Liver (tissue), 9 donors: ENCODE data around the gene BMPER. TPM values are rescaled to one million over a fixed set of nuclear protein-coding genes. Genes with fewer than 3 reads are reported as not detected.

Source experiments
- DNase-seq: peaks from one replicate; pipeline ENCODE4 v3.0.0-alpha.2; 2017; ENCODE audit warnings: low spot score
- H3K27ac ChIP-seq, 2 donors: one replicate each; pipeline ENCODE4 v1.7.0; 2013; ENCODE audit warnings: inconsistent platforms in 2 of 2, low read length in 2 of 2, control low read depth in 1 of 2, low read depth in 1 of 2, mild to moderate bottlenecking in 1 of 2
- H3K27me3 ChIP-seq, 4 donors: one replicate each; pipeline versions ENCODE4 v1.6.1 to v1.7.0; 2013; ENCODE audit warnings: low read length in 3 of 4, inconsistent platforms in 1 of 4, mild to moderate bottlenecking in 1 of 4, moderate library complexity in 1 of 4; ENCODE audit not compliant: control insufficient read depth in 4 of 4, insufficient read depth in 4 of 4
- H3K36me3 ChIP-seq, 4 donors: one replicate each; pipeline versions ENCODE4 v1.6.1 to v1.7.0; 2013; ENCODE audit warnings: low read length in 3 of 4, mild to moderate bottlenecking in 3 of 4, low read depth in 1 of 4, moderate library complexity in 1 of 4; ENCODE audit not compliant: control insufficient read depth in 4 of 4, insufficient read depth in 3 of 4
- H3K4me1 ChIP-seq, 4 donors: one replicate each; pipeline versions ENCODE4 v1.6.1 to v1.7.0; 2013; ENCODE audit warnings: low read length in 3 of 4, mild to moderate bottlenecking in 3 of 4, moderate library complexity in 1 of 4; ENCODE audit not compliant: control insufficient read depth in 4 of 4, insufficient read depth in 4 of 4
- H3K4me3 ChIP-seq, 3 donors: one replicate each; pipeline versions ENCODE4 v1.6.1 to v1.7.0; 2013; ENCODE audit warnings: low read length in 3 of 3, control low read depth in 1 of 3, low read depth in 1 of 3, mild to moderate bottlenecking in 1 of 3
- H3K9ac ChIP-seq, 2 donors: one replicate each; pipeline ENCODE4 v1.7.0; 2013; ENCODE audit warnings: low read length in 2 of 2, mild to moderate bottlenecking in 2 of 2, moderate library complexity in 2 of 2, control low read depth in 1 of 2, low read depth in 1 of 2
- H3K9me3 ChIP-seq, 4 donors: one replicate each; pipeline versions ENCODE4 v1.6.1 to v1.7.0; 2013; ENCODE audit warnings: low read length in 3 of 4; ENCODE audit not compliant: control insufficient read depth in 4 of 4
- ATF3 ChIP-seq: IDR thresholded peaks from 2 replicates; pipeline ENCODE4 v1.6.1; 2016; ENCODE audit warnings: antibody characterized with exemption
- CTCF ChIP-seq: fragments of 150-350 bp; IDR thresholded peaks from 2 replicates; pipeline ENCODE4 v1.5.1; 2017; ENCODE audit warnings: improper control_type of control experiment, low read depth, low read length; ENCODE audit not compliant: missing input control
- EGR1 ChIP-seq, 2 donors: IDR thresholded peaks; 2 replicates each; pipeline ENCODE4 v1.6.1; 2016 to 2018; ENCODE audit warnings: antibody characterized with exemption in 2 of 2, low read depth in 2 of 2
- FOXA1 ChIP-seq: IDR thresholded peaks from 2 replicates; pipeline ENCODE4 v1.6.1; 2016; ENCODE audit warnings: antibody characterized with exemption
- FOXA2 ChIP-seq: IDR thresholded peaks from 2 replicates; pipeline ENCODE4 v1.6.1; 2016; ENCODE audit warnings: antibody characterized with exemption
- GABPA ChIP-seq, 2 donors: IDR thresholded peaks in 1 of 2; conservative IDR thresholded peaks in 1 of 2; 2 replicates each; pipeline ENCODE4 v1.6.1; 2016; ENCODE audit warnings: antibody characterized with exemption in 2 of 2, mild to moderate bottlenecking in 1 of 2, moderate library complexity in 1 of 2
- HNF4A ChIP-seq, 2 donors: conservative IDR thresholded peaks; 2 replicates each; pipeline ENCODE4 v1.6.1; 2016; ENCODE audit warnings: antibody characterized with exemption in 2 of 2, mild to moderate bottlenecking in 2 of 2
- HNF4G ChIP-seq: IDR thresholded peaks from 2 replicates; pipeline ENCODE4 v1.6.1; 2016; ENCODE audit warnings: antibody characterized with exemption
- JUND ChIP-seq, 2 donors: IDR thresholded peaks; 2 replicates each; pipeline ENCODE4 v1.6.1; 2016; ENCODE audit warnings: antibody characterized with exemption in 2 of 2
- MAX ChIP-seq: IDR thresholded peaks from 2 replicates; pipeline ENCODE4 v1.6.1; 2016; ENCODE audit warnings: antibody characterized with exemption
- NR2F2 ChIP-seq: IDR thresholded peaks from 2 replicates; pipeline ENCODE4 v1.6.1; 2016; ENCODE audit warnings: antibody characterized with exemption
- RAD21 ChIP-seq, 2 donors: IDR thresholded peaks; 2 replicates each; pipeline ENCODE4 v1.6.1; 2016; ENCODE audit warnings: antibody characterized with exemption in 2 of 2, mild to moderate bottlenecking in 2 of 2
- REST ChIP-seq: IDR thresholded peaks from 2 replicates; pipeline ENCODE4 v1.6.1; 2016; ENCODE audit warnings: antibody characterized with exemption, mild to moderate bottlenecking
- RXRA ChIP-seq, 2 donors: IDR thresholded peaks; 2 replicates each; pipeline ENCODE4 v1.6.1; 2017 to 2018; ENCODE audit warnings: antibody characterized with exemption in 2 of 2, mild to moderate bottlenecking in 1 of 2
- SP1 ChIP-seq: IDR thresholded peaks from 2 replicates; pipeline ENCODE4 v1.6.1; 2018; ENCODE audit warnings: antibody characterized with exemption, mild to moderate bottlenecking
- TAF1 ChIP-seq: conservative IDR thresholded peaks from 2 replicates; pipeline ENCODE4 v1.6.1; 2016; ENCODE audit warnings: antibody characterized with exemption, mild to moderate bottlenecking
- YY1 ChIP-seq: IDR thresholded peaks from 2 replicates; pipeline ENCODE4 v1.6.1; 2016; ENCODE audit warnings: antibody characterized with exemption, mild to moderate bottlenecking
- ZBTB33 ChIP-seq: IDR thresholded peaks from 2 replicates; pipeline ENCODE4 v1.6.1; 2016; ENCODE audit warnings: antibody characterized with exemption
- WGBS: extraction: QIAGEN DNeasy Blood & Tissue Kit; methylation state at CpG from one replicate; pipeline ENCODE4 v1.1.7; 2013; 5-methylcytosine and 5-hydroxymethylcytosine counted together
- polyA plus RNA-seq, 2 donors: library from polyadenylated mRNA; stranded (reverse) in 1 of 2; unstranded in 1 of 2; fragments of 200-250 nt in 1 of 2; fragments of >200 nt in 1 of 2; fragmentation: Nextera tagmentation in 1 of 2; extraction: Ambion mirVana in 1 of 2; gene quantifications; one replicate each; pipeline versions ENCODE4 v1.2.1 to v1.2.3, GENCODE V29; 2013 to 2015
- total RNA-seq, 2 donors: library from RNA; depleted of rRNA; stranded (reverse); fragments of >200 nt; gene quantifications; one replicate each; pipeline ENCODE4 v1.2.3, GENCODE V29; 2014
- donor health status: healthy.
- donor health status: healthy.
- donor health status: healthy.
- donor health status: healthy.
- donor health status: healthy.

Gene BMPER
- total and polyA plus RNA-seq, 4 donors: 4.0 to 8.5 (median 6.2) TPM

- Histone ChIP-seq H3K4me3 (no peak overlapping the region), H3K4me1 (peaks cover 3 to 15% (median 15%) of the 10 kb centered on the region in 4 donors), H3K9ac (no peak overlapping the region), H3K27me3 (peaks cover 0 to 14% (median 5%) of the 10 kb centered on the region in 4 donors), H3K36me3 (no peaks in the 10 kb centered on the region), H3K27ac (no peak overlapping the region), H3K9me3 (no peaks in the 10 kb centered on the region)
- 74% methylated on average over 5 of the region's 5 CpGs for WGBS
- no peak for DNase-seq
- TF ChIP-seq JUND (IDR thresholded peaks at IDR 0.05) (no peak), HNF4A (conservative IDR thresholded peaks at IDR 0.05) (no peak), FOXA1 (no peak)
Observed at GRCh38 chr7:33907625-33908024, 2.3 kb downstream of the BMPER start.

GRCh38 chr7:33909318-33909717 lies 4.0 kb downstream of the BMPER start:
- H3K27me3 ChIP-seq: peaks cover 0 to 8% (median 4%) of the 10 kb centered on the region in 4 donors
- no peak overlapping the region for H3K4me3 ChIP-seq
- H3K27ac ChIP-seq: no peak overlapping the region
- H3K9ac ChIP-seq: no peak overlapping the region
- H3K4me1 ChIP-seq: peaks cover 3 to 8% (median 8%) of the 10 kb centered on the region in 4 donors
- H3K36me3 ChIP-seq: no peaks in the 10 kb centered on the region
- DNase-seq: no peak
- WGBS: 69% methylated on average over 5 of the region's 5 CpGs
- no peaks in the 10 kb centered on the region for H3K9me3 ChIP-seq
- no peak for TF ChIP-seq SP1
- TF ChIP-seq REST: no peak
- TF ChIP-seq GABPA (IDR thresholded peaks at IDR 0.05 in 1 of 2, conservative IDR thresholded peaks at IDR 0.05 in 1 of 2): no peak
- no peak for TF ChIP-seq ZBTB33
- TF ChIP-seq CTCF: no peak
- TF ChIP-seq FOXA1: no peak
- no peak for TF ChIP-seq MAX
- no peak for TF ChIP-seq HNF4G
- no peak for TF ChIP-seq RXRA (IDR thresholded peaks at IDR 0.05)
- TF ChIP-seq ATF3: no peak
- no peak for TF ChIP-seq JUND (IDR thresholded peaks at IDR 0.05)
- no peak for TF ChIP-seq FOXA2
- no peak for TF ChIP-seq TAF1
- TF ChIP-seq HNF4A (conservative IDR thresholded peaks at IDR 0.05): no peak
- TF ChIP-seq EGR1 (IDR thresholded peaks at IDR 0.05; ENCODE audit: low read depth in 2 of 2): no peak
- no peak for TF ChIP-seq NR2F2
- no peak for TF ChIP-seq YY1
- no peak for TF ChIP-seq RAD21 (IDR thresholded peaks at IDR 0.05)
